ENCODE data around the gene ABHD14A.
"Not testable (repeated sequence)": the region's sequence is repeated elsewhere in the genome, so short reads cannot be mapped to it uniquely, and the experiment has no call there.

DNA sequence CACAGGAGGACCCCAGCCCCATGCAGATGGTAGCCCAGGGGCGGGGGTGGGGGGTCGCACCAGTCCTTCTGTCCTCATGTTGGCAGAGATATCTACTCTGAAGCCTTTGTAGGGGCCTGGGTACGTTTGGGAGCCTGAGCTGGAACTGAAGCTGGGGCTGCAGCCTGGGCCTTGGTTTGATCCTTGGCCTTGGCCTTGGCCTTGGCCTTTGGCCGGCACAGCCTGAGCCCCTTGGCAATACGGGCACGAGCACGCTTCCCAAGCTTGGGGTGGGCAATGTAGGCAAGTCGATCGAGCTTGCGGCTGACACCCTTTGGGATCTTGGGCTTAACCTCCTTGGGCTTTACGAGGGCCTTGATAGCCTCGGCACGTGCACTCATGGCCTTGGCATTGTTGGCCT, 18.8 kb downstream of the ABHD14A start:
- not testable (repeated sequence) for TF ChIP-seq PTBP1 (IDR thresholded peaks at IDR 0.05; ENCODE audit: low read depth, low read length, poor library complexity, severe bottlenecking); ZBTB1 (CRISPR knock-in tag; IDR thresholded peaks at IDR 0.05; ENCODE audit: borderline replicate concordance); YY1 (IDR thresholded peaks at IDR 0.05; ENCODE audit: insufficient read depth, insufficient replicate concordance, low read depth, low read length); FOXM1 (CRISPR knock-in tag; IDR thresholded peaks at IDR 0.05); RBFOX2 (IDR thresholded peaks at IDR 0.05; ENCODE audit: low read depth, low read length)

Measured in HepG2 (cell line).